Measurements from ENCODE around the gene SLCO4A1.

- TF ChIP-seq CTCF (IDR thresholded peaks at IDR 0.05), result no peak
- no peak for TF ChIP-seq POLR2A (IDR thresholded peaks at IDR 0.05)
These were observed 3.3 kb downstream of the SLCO4A1 start for GRCh38 chr20:62645613-62646012.
